Transverse colon (tissue), 4 donors: Measurements from ENCODE around the gene FGD3. TPM values are rescaled to one million over a fixed set of nuclear protein-coding genes. Genes with fewer than 3 reads are reported as not detected.

Source experiments
- total RNA-seq, 4 donors: library from RNA; depleted of rRNA; stranded (reverse); fragments of >200 nt; gene quantifications; one replicate each; pipeline ENCODE4 v1.1.0, GENCODE V29; 2016

The FGD3 gene
- total RNA-seq, 4 donors from 2014 or later, result 5.2 to 9.7 (median 6.0) TPM; not detected in 1

Other genes starting within 250 kb of the FGD3 start
- 10 to 100 TPM; 15.7 to 29.3 (median 19.7) TPM for gene BICD2, start 182.7 kb upstream of the FGD3 start, total RNA-seq
- gene ZNF484, start 69.5 kb upstream of the FGD3 start, total RNA-seq, result 1 to 10 TPM; 1.2 to 9.7 (median 6.9) TPM
- 1 to 10 TPM in 2 of 4 donors, not detected in 2; 1.9 to 2.7 TPM for gene SUSD3, start 111.2 kb downstream of the FGD3 start, total RNA-seq
- gene CARD19, start 148.7 kb downstream of the FGD3 start, total RNA-seq, result 100 to 1,000 TPM in 2 of 4 donors, 10 to 100 TPM in 2; 16.3 to 105 (median 88.2) TPM
- 10 to 100 TPM; 29.5 to 67.7 (median 38.5) TPM for gene NINJ1, start 186.7 kb downstream of the FGD3 start, total RNA-seq
- 100 to 1,000 TPM; 133 to 618 (median 157) TPM for gene WNK2, start 236.6 kb downstream of the FGD3 start, total RNA-seq